K562 (cell line): ENCODE data around the gene GRAMD2A.

Experiments used
- BDP1 ChIP-seq: IDR thresholded peaks from 3 replicates; pipeline ENCODE4 v1.6.1; 2011; ENCODE audit not compliant: insufficient read length, insufficient read depth
- EZH2 ChIP-seq: IDR thresholded peaks from 2 replicates; pipeline ENCODE4 v1.6.1; 2012; ENCODE audit warnings: low read depth, mild to moderate bottlenecking, inconsistent platforms, low read length, borderline replicate concordance
- KLF1 ChIP-seq: fragments of 450-650 bp; IDR thresholded peaks from 2 replicates; pipeline ENCODE4 v1.6.1; 2016; ENCODE audit warnings: missing genetic modification characterization, missing compliant biosample characterization
- POLR2A ChIP-seq: fragments of 450-650 bp; conservative IDR thresholded peaks from 2 replicates; pipeline ENCODE4 v1.6.1; 2016
- RBM39 ChIP-seq: fragments of 200-400 bp; formaldehyde crosslinking; optimal IDR thresholded peaks from 2 replicates; pipeline ENCODE3; 2018; ENCODE audit warnings: low read depth, low read length
- SP1 ChIP-seq: sonication (generic); formaldehyde crosslinking; IDR thresholded peaks from 2 replicates; pipeline ENCODE4 v1.8.1; 2022; ENCODE audit warnings: mild to moderate bottlenecking, missing genetic modification reagents
- STAT5B ChIP-seq: fragments of 250-450 bp; sonication (Bioruptor Pico); IDR thresholded peaks from 2 replicates; pipeline ENCODE4 v1.8.0; 2021; ENCODE audit warnings: mild to moderate bottlenecking, inconsistent platforms
- ZBTB17 ChIP-seq: fragments of 450-650 bp; formaldehyde crosslinking; IDR thresholded peaks from 2 replicates; pipeline ENCODE4 v1.4.0; 2020; ENCODE audit warnings: mild to moderate bottlenecking
- ZNF408 ChIP-seq: fragments of 250-450 bp; sonication (Bioruptor Pico); IDR thresholded peaks from 2 replicates; pipeline ENCODE4 v1.4.0; 2020; ENCODE audit warnings: low read depth, mild to moderate bottlenecking, moderate library complexity

- TF ChIP-seq ZBTB17 (CRISPR knock-in tag): no peak
- TF ChIP-seq ZNF408 (CRISPR knock-in tag): no peak
- no peak for TF ChIP-seq STAT5B (CRISPR knock-in tag)
- no peak for TF ChIP-seq KLF1 (tag)
- no peak for TF ChIP-seq POLR2A
- TF ChIP-seq BDP1: no peak
- TF ChIP-seq EZH2: no peak
- no peak for TF ChIP-seq SP1 (CRISPR knock-in tag)
- no peak for TF ChIP-seq RBM39
Measured at GRCh38 chr15:72141171-72142084, 56.2 kb downstream of the GRAMD2A start.
